ENCODE measurements around the gene GPR85. TPM values are rescaled to one million over a fixed set of nuclear protein-coding genes. Genes with fewer than 3 reads are reported as not detected.

The GPR85 gene, protein sequence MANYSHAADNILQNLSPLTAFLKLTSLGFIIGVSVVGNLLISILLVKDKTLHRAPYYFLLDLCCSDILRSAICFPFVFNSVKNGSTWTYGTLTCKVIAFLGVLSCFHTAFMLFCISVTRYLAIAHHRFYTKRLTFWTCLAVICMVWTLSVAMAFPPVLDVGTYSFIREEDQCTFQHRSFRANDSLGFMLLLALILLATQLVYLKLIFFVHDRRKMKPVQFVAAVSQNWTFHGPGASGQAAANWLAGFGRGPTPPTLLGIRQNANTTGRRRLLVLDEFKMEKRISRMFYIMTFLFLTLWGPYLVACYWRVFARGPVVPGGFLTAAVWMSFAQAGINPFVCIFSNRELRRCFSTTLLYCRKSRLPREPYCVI
- 0.74 and 0.83 TPM in 2 replicates for total RNA-seq (2014; rRNA removed; shearing (Covaris generic))

DNA sequence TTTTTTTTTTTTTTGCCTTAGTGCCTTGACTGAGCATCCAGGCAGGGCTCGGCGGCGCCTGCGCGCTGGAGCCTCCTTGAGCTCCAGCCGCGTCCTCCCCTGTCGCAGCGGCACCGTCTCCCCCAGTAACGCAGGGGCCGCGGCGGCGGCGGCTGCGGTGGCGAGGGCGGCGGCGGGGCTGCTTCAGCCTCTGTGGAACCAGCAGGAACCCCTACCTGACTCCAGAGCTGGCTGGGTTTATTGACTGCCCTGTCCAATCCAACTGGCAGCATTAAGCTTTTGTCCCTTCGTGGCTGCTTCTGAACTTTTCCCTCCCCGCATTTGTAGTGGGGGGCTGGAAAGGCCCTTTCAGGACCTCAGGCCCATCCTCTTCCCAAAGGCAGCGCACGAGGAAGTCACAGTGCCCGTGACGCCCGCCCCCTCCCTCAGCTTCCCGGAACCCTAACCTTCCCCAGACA, at the start of gene GPR85:
Gene GPR85 (minus strand): TSS at position 397 of the 458 bp plus-strand sequence. CDS start 2,106 bp downstream, outside the sequence.

DNA sequence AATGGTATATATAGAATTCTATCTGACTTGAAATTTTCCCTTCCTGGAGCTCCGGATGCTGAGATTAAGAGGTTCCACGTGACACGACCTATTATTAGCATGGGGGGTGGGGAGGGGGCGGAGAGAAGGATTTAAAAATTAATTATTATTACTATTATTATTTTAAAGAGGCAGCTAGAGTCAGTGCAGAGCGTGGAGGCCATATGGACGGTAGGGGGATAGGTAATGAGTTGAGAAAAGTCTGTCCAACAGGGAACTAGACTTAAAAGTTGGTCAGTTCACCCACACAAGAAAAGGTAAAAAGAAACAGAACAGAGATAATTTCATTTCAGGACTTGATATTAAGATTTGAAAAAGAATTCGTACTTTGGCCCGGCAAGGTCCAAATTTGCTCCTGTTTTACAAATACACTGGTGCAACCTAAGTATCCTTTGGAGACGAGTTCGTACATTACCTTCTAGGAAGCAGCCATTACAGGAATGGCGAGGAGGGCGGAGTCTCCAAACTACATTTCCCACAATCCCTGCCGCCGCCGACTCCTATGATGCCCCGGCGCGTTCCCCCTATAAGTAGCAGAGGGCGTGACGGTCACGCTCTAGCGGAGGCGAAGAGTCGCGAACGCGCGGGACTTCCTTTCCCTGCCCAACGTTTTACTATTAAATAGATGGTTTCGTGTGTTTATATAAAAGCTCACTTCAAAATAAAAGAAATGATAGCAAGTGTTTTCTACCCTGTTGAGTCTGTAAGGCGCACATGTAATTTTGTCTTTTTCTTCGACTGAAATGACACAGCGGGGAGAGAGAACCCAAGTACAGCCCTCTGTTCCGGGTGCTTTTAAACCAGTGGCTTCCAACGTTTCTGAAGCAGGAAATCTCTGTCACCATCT, 31.7 kb upstream of the GPR85 start, which contains the start of gene SMIM30:
Gene SMIM30 (minus strand): TSS at position 481 of the 886 bp plus-strand sequence. CDS start 976 bp downstream, outside the sequence.

Other genes with a start within 250 kb of the GPR85 start
- gene SMIM30, start 31.7 kb upstream of the GPR85 start, total RNA-seq (2014; rRNA removed; shearing (Covaris generic)), result 21.5 and 31.8 TPM in 2 replicates

Measured in A375 (cell line).